ENCODE data around the gene ITGB4.

ITGB4 gene

DNA sequence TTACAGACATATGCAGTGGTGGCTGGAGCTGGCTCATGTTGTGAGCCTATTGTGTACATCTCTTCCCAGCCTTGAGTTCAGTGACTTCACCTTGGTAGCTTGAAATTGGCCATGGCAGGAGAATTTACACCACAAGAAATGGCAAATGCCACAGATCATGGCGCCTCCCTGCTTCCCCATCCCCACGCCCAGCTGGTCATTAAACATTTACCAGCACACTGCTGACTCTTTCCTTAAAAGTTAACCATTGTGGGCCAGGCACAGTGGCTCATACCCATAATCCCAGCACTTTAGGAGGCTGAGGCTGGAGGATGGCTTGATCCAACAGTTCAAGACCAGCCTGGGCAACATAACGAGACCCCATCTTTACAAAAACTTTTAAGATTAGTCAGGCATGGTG lies 22.6 kb upstream of the ITGB4 start:
- no peak for DNase-seq

DNA sequence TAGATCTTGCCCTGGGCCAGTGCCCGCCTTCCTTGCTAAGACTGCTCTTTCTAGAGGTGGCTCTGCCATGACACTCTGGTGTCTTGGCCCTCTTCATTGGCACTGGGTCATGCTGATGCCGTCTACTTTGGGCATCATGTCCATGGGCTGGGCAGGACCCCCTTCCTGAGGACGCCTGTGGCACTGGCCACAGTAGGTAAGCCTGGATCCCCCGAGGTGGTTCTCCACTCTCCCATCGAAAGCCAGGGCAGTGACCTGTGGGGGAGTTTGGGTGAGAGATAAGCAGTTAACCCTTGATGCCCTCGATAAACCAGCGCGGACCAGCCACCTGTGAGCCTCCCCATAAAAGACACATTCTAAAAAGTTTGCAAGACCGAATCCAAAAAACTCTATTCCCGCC lies 20.0 kb upstream of the ITGB4 start:
- DNase-seq: no peak

DNA sequence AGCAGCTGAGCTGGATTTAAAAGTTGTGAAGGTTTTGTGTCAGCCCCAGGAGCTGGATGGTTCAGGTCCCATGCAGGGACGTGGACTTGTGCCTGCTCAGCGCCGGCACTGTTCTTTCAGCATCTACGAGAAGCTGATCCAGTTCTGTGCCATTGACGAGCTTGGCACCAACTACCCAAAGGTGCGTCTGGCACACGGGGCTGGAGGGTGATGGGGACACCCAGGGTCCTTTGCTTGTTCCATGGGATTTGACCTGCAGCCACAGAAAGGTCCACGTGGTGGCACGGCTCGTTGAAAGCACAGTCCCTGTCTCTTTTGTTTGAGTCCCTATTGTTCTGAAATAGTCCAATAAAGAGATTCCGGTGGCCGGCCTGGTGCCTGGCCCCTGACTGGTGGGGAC lies 18.1 kb upstream of the ITGB4 start:
- DNase-seq: no peak

DNA sequence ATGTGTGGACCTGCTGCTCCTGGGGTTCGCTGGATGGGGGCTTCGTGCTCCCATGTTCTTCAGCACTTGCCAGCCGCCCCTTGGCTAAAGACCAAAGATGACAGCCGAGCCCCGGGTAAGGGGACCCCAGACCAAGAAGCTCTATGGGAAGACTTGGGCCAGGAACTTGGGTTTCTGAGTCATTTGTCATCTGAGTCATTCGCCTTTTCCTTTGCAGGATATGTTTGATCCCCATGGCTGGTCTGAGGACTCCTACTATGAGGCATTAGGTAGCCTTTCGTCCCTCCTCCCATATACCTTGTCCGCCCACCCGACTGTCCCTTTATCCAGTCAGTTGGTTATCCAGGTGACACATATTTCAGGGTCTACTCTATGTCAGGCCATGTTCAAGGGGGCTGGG lies 17.7 kb upstream of the ITGB4 start:
- DNase-seq: no peak

DNA sequence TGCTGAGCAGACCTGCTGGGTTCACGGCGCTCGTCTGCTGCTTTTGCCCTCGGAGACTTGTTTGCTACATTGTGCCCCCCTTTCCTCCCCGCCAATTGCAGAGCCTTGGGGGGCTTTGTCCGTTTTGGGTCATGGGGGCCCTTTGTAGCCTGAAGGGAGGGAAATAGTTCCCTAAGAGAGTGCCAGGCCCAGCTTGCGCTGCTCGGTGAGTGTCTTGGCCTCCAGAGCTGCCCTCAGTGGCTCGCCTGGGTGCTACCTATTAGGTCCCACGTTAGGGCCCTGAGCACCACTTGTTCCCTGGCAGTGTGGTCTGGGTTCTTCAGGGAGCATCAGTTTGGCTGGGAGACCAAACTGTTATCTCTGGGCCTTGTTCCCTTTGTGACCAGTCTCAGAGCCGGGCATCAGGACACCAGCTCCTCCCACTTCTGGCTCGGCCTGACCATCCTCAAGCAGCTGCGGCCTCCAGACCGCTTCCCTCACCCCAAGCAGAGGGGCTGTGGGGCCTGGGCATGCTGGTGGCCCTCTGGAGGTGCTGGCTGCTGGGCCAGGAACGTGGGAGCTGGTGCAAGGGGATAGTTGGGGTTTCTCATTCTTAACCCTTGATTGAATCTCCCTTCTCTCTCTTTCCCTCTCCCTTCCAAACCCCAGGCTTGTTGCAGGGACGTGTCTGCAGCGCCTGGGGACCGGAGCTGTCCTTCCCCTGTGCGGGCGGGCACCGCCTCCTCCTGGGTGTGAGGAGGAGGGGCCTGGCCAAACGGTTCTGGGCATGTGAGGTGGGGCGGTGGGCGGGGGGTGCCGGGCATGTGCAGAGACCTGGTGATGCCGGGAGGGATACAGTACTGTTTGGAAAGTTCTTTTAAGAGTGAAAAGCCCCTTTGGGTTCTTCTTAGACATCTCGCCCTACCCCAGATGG lies 16.0 kb upstream of the ITGB4 start:
- no peak for DNase-seq

DNA sequence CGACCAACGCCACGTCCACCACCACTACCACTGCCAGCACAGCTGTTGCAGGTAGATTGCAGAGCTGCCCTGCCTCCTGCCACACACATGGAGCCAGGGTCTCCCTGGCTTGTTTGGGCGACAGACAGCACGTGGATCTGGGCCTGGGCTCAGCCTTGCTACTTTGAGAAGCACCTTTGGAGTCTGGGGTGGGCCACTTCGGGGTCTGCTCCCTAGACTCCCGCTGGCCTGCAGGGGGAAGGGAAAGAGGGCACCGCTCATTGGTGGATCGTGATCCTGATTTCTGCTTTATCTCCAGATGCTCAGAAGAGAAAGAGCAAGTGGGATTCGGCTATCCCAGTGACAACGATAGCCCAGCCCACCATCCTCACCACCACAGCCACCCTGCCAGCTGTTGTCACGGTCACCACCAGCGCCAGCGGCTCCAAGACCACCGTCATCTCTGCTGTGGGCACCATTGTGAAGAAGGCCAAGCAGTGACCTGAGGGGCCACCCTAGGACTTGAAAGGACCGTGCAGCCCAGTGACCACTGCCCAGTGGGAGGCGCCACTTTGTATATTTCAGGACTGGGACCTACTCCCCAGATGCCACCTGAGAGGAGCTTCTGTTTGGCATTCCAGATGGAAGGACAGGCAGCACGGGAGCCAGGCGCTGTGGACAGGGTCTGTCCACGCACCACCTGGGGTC lies 15.1 kb upstream of the ITGB4 start:
- DNase-seq: no peak

DNA sequence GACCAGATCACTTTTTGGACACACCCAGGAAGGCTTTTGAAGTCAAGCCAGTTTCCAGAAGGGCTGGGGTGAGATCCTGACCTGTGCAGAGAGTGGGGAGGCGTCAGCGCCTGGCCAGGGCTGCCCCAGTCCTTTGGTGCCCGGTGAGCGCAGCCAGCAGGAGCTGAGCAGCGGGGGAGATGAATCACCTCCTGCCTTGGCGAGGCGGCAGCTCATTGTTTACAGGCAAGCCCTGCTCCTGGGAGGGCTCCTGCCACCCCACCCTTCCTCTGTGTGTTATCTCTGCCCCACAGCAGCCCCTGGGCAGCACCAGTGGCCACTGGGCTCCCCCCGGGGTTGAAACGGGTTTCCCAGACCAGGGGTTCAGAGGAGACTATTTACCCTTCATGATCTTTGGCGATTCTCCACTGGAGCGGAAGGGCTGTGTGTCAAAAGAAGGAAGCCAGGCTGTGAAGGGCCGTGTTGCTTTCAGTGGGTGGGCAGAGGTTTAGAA lies 14.1 kb upstream of the ITGB4 start:
- no peak for DNase-seq

DNA sequence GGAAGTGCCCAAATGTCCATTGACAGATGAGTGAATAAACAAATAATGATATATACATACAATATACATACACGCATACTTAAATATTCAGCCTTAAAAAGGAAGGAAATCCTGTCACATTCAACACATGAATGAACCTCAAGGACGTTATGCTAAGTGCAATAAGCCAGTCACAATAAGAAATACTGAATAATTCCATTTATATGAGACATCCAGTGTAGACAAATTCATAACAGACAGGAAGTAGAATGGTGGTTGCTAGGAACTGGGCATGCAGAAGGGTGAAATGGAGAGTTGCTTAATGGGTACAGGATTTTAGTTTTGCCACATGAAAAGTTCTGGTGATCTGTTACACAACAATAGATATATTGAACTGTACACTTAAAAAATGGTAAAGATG lies 8.8 kb upstream of the ITGB4 start:
- no peak for DNase-seq

DNA sequence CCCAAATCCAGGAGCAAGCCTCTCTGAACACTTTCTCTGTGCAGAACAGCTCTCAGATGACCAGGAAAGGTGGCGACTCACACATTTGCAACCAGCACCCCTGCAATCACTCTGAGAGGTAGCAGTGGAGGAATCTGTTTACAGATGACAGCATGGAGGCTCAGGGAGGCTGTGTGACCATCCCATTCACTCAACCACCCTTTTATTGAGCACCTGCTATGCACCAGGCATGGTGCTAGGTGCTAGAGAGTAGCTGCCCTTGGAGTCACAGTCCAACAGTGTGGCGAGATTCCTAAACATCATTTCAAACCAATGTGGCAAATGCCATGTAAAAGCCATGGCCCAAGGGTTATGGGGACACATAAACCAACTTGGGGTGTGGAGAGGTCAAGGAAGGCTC lies 1.5 kb upstream of the ITGB4 start:
- DNase-seq: no peak

DNA sequence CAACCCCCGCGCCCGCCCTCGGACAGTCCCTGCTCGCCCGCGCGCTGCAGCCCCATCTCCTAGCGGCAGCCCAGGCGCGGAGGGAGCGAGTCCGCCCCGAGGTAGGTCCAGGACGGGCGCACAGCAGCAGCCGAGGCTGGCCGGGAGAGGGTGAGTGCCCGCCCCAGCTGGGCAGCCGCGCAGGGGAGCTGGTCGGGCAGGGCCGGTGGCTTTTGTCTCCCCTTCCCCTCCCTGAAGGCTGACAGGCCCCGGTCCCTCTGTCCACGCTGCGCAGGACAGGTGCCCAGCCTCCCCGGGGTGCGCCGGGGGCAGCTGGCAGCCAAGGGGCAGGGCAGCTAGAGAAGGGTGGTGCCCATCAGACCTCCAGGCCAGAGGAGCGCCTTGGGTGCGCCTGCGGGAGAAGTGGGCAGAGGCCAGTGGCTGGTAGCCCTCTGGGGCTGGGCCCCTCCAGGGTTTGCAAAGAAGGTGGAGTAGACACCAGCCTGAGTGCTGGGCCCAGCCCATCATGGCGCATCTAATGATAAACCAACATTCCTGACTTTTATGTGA lies 278 bp downstream of the ITGB4 start:
- no peak for DNase-seq

DNA sequence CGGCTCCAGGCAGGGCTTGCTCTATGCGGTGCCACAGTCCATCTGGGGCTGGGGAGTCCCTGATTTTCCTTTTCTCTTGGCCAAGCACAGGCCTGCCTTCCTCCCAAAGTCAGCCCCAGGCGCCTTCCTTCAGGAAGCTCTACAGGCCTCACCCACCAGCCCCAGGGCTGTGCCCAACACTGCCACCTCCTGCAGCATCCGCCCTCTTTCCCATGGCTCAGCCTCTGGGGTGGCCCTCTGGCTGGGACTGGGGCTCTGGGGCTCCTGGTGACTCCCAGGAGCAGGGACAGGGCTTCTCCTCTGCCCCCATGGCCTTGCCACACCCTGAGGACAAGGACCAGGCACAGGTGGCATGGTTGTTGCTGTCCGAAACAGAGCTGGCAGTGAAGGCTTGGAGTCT lies 817 bp downstream of the ITGB4 start:
- no peak for DNase-seq

DNA sequence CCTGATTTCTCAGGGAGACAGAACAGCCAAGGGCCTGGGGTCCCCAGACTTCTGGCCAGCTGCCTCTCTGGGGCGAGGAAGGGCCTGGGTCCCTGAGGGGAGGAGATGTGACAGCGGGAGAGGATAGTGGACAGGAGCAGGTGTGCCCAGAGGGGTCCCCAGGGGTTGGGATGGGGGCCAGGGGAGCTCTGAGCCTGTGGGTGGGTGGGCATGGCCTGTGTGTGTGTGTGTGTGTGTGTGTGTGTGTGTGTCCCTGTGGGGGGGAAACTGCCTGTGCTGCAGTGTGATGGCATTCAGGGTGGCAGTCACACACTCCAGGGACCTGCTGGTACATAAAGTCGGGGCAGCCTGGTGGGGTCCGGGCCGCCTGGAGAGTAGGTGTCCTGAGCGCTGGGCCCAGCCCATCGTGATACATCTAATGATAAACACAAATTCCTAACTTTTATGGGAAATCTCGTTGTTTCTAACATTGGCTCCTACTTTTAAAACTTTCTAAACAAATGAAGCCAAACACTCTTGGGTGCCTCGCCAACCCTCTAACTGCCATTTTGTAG lies 1.4 kb downstream of the ITGB4 start:
- no peak for DNase-seq

DNA sequence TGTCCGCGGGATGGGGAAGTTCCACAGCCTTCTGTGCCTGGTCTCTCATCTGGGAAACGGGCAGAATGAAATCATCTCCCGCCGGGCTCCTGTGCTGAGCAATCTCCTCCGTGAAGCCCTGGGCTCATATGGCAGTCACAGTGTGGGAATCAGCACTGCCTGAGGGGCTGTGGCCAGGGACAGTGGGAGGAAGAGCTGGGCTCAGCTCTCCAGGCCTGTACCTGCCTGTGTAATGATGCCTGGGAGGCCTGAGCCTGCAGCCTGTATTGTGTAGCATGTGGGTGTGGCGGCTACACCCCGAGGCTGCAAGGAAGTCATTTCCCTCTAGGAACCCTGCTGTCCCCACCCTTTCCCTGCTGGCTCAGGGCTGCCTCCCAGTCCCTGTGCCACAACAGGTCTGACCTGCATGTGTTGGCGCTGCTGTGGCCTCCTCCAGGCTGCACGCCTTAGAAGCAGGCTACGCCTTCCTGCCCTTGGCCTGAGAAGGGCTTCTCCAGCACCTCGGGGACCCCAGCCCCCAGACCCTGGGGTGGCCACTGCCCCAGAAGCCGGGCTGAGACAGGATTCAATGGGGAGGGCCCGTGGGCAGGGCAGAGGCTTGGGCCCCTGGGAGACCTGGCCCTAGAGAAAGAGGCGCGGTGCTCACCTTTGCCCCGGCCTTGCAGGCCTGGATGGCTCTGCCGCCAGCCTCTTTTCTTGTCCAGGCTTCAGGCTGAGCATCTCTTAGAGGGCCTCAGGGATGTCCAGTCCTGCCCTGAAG lies 2.1 kb downstream of the ITGB4 start:
- no peak for DNase-seq

DNA sequence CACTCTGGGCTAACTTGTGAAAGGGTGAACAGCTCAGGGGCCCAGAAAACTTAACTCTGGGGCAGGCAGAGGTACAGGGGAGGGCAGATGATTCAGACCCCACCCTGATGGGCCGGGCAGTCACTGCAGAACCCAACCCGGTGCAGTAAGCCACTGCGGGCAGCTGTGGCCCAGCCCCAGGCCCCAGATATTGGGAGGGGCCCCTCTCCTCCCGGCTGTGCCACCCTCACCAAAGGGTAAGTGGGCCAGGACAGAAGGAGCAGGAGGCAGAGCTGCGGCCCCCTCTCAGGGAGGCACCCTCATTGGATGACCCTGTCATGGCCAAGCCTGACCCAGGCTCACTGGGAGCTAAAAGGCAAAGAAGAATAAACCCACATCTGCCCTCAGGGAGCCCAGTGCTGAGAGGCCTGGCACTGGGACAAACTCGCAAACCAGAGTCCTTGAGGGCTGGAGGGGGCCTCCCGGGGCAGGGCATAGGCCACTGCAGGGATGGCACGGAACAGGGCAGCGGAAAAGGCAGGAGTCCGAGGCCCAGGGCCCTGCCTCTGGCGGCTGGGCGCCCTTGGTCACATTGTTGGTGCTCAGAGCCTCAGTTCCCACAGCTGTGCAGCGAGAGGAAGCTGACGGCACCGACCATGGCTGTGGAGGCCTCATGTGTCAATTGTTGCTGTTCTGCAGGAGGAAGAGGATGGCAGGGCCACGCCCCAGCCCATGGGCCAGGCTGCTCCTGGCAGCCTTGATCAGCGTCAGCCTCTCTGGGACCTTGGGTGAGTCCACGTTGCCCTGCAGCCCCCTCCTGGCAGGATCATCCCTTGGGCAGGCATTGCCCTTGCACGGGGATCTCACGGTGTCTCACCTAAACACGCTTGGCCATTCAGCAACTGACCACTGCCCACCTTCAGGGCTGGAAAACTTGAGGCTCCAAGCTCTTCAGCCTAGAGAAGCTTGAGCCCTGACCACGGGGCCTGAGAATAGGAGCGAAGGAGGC lies 3.1 kb downstream of the ITGB4 start:
- DNase-seq: no peak

DNA sequence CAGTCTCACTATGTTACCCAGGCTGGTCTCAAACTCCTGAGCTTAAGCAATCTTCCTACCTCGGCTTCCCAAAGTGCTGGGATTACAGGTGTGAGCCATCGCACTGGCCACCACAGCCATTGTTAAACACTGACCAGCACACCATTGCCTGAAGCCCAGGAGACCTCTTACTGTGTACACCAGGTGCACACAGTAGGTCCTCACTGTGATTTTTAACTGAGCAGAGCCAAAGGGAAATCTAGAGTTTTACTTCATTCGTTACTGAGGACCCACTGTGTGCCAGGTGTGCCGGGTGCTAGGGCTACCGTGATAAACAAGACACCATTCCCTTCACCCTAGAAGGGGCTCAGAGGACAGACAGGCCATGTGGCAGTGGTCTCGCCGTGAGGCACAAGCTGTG lies 4.2 kb downstream of the ITGB4 start:
- DNase-seq: no peak

DNA sequence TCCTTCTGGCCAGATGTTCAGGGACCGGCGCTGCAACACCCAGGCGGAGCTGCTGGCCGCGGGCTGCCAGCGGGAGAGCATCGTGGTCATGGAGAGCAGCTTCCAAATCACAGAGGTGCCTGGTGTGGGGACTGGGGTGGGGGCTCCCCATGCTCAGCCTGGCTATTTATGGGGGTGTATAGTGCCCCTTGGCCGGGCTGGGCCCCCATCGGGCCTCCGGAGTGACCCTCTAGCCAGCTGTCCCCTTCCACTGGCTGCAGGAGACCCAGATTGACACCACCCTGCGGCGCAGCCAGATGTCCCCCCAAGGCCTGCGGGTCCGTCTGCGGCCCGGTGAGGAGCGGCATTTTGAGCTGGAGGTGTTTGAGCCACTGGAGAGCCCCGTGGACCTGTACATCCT lies 6.1 kb downstream of the ITGB4 start:
- DNase-seq: no peak

DNA sequence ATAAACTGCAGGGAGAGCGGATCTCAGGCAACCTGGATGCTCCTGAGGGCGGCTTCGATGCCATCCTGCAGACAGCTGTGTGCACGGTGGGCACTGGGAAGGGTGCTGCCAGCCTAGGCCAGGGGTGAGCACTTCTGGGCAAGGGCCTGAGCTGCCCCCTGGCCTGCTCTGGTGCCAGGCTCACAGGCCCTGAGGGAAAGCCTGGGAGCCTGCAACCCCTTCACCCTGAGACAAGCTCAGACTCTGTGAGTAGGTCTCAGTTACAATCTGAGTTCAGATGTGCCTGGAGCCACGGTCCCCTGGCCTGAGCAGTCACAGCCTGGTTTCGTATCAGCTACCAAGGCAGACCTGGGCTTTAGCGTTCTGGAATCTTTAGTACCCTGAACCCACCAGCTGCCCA lies 8.1 kb downstream of the ITGB4 start:
- no peak for DNase-seq

DNA sequence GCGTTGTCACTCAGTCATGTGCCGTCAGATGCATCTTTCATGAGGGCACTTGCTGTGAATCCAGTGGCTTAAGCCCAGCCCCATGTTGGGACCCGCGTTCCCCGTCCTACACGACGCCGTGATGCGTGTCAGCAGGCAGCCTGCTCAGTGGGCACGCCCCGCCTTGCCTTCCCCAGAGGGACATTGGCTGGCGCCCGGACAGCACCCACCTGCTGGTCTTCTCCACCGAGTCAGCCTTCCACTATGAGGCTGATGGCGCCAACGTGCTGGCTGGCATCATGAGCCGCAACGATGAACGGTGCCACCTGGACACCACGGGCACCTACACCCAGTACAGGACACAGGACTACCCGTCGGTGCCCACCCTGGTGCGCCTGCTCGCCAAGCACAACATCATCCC lies 8.8 kb downstream of the ITGB4 start:
- no peak for DNase-seq

DNA sequence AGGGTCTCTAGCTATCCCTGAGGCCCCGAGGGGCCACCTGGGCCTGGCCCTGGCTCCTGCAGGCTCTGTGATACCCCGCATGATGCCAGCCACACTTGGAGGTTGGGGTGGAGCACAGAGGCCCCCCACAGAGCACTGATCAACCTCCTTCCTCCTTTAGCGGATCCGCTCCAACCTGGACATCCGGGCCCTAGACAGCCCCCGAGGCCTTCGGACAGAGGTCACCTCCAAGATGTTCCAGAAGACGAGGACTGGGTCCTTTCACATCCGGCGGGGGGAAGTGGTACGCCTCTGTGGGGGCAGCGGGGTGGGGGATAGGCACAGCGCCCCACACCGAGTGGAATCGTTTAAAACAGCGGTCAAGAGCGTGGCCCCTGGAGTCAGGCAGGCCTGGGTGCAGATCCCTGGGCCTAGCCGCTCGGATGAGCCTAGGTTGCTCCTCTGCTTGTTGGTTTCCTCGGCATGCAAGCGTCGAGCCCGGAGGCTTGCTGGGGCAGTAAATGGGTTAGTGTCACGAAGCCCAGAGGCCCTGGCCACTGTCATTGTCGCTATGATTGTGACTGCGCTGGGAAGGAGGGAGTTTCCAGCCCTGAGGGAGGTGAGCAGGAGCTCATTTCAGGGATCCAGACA lies 9.9 kb downstream of the ITGB4 start:
- no peak for DNase-seq

DNA sequence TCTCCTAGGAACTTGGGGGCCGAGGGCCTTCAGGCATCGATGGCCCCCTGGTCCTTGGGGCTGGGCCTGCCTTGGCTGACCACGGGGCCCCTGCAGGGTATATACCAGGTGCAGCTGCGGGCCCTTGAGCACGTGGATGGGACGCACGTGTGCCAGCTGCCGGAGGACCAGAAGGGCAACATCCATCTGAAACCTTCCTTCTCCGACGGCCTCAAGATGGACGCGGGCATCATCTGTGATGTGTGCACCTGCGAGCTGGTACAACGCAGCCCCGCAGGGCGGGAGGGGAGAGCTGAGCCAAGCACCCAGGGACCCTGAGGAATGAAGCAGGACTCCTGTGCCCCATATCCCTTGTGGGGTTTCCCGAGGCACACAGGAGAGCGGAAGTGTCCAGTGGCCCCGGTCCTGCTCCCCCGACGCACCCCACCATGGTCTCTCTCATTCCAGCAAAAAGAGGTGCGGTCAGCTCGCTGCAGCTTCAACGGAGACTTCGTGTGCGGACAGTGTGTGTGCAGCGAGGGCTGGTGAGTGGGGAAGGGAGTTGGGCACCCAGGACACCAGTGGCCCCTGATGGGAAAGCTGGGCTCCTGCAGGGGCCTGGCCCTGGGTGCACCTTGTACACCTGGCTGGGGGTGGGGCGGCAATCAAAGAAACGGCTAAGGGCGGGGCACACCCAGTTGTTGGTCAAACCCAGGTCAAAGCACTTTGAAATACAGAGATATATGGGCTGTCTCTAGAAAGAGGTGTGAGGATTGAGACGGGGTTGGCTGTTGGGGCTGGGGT lies 10.6 kb downstream of the ITGB4 start:
- no peak for DNase-seq
